ENCODE measurements around the gene RPS16.

The RPS16 gene

DNA sequence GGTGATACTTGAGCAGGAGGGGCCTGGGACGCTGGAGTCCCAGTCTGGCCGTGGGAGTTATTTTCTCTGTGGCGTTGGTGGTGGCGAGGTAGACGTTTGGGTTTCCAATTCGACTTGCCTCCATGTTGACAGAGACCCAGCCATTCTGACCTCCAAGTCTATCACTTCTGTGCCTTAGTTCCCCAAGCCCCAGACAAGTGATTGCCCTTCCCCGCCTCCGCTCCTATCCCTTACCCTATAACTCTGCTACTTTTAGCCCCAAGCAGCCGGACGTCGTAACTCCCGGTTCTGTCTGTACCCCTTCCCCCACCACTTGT lies 45.4 kb upstream of the RPS16 start (continued):
- TF ChIP-seq ZNF248 (tag by site-specific recombination; IDR thresholded peaks at IDR 0.05) (0 out of 2 replicates have a peak, but pooled peaks have one; percentile 22), ZNF175 (tag by site-specific recombination; IDR thresholded peaks at IDR 0.05) (no peak), KLF9 (tag by site-specific recombination; IDR thresholded peaks at IDR 0.05; ENCODE audit: low read depth) (no peak), ZNF76 (tag by site-specific recombination; IDR thresholded peaks at IDR 0.05; ENCODE audit: borderline replicate concordance, low read depth) (no peak), RBAK (tag by site-specific recombination; IDR thresholded peaks at IDR 0.05) (no peak), KLF8 (tag by site-specific recombination; IDR thresholded peaks at IDR 0.05) (no peak), ZFP69B (tag by site-specific recombination; IDR thresholded peaks at IDR 0.05) (no peak), ZNF155 (tag by site-specific recombination; IDR thresholded peaks at IDR 0.05) (no peak), ZNF549 (tag by site-specific recombination; IDR thresholded peaks at IDR 0.05) (no peak), ZNF571 (tag by site-specific recombination; IDR thresholded peaks at IDR 0.05) (no peak), BCL11B (tag by site-specific recombination; IDR thresholded peaks at IDR 0.05; ENCODE audit: low read depth) (0 out of 2 replicates have a peak, but pooled peaks have one; percentile 62), ZNF621 (tag by site-specific recombination; IDR thresholded peaks at IDR 0.05) (no peak), ZBTB7A (tag by site-specific recombination; IDR thresholded peaks at IDR 0.05; ENCODE audit: low read depth) (no peak), ZIC2 (tag by site-specific recombination; IDR thresholded peaks at IDR 0.05) (no peak), SP2 (tag by site-specific recombination; IDR thresholded peaks at IDR 0.05) (no peak), ZNF426 (tag by site-specific recombination; IDR thresholded peaks at IDR 0.05) (no peak), ZNF324 (tag by site-specific recombination; IDR thresholded peaks at IDR 0.05) (no peak), ZBTB48 (tag by site-specific recombination; IDR thresholded peaks at IDR 0.05) (peak; percentile 52), EGR2 (tag by site-specific recombination; IDR thresholded peaks at IDR 0.05; ENCODE audit: low read depth) (peak; percentile 3; the same call in 1 of the 2 replicates), ZNF416 (tag by site-specific recombination; IDR thresholded peaks at IDR 0.05) (no peak), YY1 (tag by site-specific recombination; IDR thresholded peaks at IDR 0.05) (no peak), ZNF830 (tag by site-specific recombination; IDR thresholded peaks at IDR 0.05; ENCODE audit: low read depth) (no peak), ZNF394 (tag by site-specific recombination; IDR thresholded peaks at IDR 0.05; ENCODE audit: borderline replicate concordance) (no peak), ZNF221 (tag by site-specific recombination; IDR thresholded peaks at IDR 0.05; ENCODE audit: borderline replicate concordance) (no peak), ZNF37A (tag by site-specific recombination; IDR thresholded peaks at IDR 0.05) (no peak)
- TF ChIP-seq, protein P1, sequence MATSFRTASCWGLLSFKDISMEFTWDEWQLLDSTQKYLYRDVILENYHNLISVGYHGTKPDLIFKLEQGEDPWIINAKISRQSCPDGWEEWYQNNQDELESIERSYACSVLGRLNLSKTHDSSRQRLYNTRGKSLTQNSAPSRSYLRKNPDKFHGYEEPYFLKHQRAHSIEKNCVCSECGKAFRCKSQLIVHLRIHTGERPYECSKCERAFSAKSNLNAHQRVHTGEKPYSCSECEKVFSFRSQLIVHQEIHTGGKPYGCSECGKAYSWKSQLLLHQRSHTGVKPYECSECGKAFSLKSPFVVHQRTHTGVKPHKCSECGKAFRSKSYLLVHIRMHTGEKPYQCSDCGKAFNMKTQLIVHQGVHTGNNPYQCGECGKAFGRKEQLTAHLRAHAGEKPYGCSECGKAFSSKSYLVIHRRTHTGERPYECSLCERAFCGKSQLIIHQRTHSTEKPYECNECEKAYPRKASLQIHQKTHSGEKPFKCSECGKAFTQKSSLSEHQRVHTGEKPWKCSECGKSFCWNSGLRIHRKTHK (tag by site-specific recombination; IDR thresholded peaks at IDR 0.05), result no peak
- TF ChIP-seq, protein P2, sequence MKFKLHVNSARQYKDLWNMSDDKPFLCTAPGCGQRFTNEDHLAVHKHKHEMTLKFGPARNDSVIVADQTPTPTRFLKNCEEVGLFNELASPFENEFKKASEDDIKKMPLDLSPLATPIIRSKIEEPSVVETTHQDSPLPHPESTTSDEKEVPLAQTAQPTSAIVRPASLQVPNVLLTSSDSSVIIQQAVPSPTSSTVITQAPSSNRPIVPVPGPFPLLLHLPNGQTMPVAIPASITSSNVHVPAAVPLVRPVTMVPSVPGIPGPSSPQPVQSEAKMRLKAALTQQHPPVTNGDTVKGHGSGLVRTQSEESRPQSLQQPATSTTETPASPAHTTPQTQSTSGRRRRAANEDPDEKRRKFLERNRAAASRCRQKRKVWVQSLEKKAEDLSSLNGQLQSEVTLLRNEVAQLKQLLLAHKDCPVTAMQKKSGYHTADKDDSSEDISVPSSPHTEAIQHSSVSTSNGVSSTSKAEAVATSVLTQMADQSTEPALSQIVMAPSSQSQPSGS (tag by site-specific recombination; IDR thresholded peaks at IDR 0.05; ENCODE audit: low read depth), result no peak
- TF ChIP-seq, protein P3, sequence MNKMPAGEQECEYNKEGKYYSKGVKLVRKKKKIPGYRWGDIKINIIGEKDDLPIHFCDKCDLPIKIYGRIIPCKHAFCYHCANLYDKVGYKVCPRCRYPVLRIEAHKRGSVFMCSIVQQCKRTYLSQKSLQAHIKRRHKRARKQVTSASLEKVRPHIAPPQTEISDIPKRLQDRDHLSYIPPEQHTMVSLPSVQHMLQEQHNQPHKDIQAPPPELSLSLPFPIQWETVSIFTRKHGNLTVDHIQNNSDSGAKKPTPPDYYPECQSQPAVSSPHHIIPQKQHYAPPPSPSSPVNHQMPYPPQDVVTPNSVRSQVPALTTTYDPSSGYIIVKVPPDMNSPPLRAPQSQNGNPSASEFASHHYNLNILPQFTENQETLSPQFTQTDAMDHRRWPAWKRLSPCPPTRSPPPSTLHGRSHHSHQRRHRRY (tag by site-specific recombination; IDR thresholded peaks at IDR 0.05), result 0 out of 2 replicates have a peak, but pooled peaks have one; percentile 4
- TF ChIP-seq, protein P4, sequence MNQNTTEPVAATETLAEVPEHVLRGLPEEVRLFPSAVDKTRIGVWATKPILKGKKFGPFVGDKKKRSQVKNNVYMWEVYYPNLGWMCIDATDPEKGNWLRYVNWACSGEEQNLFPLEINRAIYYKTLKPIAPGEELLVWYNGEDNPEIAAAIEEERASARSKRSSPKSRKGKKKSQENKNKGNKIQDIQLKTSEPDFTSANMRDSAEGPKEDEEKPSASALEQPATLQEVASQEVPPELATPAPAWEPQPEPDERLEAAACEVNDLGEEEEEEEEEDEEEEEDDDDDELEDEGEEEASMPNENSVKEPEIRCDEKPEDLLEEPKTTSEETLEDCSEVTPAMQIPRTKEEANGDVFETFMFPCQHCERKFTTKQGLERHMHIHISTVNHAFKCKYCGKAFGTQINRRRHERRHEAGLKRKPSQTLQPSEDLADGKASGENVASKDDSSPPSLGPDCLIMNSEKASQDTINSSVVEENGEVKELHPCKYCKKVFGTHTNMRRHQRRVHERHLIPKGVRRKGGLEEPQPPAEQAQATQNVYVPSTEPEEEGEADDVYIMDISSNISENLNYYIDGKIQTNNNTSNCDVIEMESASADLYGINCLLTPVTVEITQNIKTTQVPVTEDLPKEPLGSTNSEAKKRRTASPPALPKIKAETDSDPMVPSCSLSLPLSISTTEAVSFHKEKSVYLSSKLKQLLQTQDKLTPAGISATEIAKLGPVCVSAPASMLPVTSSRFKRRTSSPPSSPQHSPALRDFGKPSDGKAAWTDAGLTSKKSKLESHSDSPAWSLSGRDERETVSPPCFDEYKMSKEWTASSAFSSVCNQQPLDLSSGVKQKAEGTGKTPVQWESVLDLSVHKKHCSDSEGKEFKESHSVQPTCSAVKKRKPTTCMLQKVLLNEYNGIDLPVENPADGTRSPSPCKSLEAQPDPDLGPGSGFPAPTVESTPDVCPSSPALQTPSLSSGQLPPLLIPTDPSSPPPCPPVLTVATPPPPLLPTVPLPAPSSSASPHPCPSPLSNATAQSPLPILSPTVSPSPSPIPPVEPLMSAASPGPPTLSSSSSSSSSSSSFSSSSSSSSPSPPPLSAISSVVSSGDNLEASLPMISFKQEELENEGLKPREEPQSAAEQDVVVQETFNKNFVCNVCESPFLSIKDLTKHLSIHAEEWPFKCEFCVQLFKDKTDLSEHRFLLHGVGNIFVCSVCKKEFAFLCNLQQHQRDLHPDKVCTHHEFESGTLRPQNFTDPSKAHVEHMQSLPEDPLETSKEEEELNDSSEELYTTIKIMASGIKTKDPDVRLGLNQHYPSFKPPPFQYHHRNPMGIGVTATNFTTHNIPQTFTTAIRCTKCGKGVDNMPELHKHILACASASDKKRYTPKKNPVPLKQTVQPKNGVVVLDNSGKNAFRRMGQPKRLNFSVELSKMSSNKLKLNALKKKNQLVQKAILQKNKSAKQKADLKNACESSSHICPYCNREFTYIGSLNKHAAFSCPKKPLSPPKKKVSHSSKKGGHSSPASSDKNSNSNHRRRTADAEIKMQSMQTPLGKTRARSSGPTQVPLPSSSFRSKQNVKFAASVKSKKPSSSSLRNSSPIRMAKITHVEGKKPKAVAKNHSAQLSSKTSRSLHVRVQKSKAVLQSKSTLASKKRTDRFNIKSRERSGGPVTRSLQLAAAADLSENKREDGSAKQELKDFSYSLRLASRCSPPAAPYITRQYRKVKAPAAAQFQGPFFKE (tag by site-specific recombination; IDR thresholded peaks at IDR 0.05; ENCODE audit: borderline replicate concordance), result no peak
- TF ChIP-seq, protein P5, sequence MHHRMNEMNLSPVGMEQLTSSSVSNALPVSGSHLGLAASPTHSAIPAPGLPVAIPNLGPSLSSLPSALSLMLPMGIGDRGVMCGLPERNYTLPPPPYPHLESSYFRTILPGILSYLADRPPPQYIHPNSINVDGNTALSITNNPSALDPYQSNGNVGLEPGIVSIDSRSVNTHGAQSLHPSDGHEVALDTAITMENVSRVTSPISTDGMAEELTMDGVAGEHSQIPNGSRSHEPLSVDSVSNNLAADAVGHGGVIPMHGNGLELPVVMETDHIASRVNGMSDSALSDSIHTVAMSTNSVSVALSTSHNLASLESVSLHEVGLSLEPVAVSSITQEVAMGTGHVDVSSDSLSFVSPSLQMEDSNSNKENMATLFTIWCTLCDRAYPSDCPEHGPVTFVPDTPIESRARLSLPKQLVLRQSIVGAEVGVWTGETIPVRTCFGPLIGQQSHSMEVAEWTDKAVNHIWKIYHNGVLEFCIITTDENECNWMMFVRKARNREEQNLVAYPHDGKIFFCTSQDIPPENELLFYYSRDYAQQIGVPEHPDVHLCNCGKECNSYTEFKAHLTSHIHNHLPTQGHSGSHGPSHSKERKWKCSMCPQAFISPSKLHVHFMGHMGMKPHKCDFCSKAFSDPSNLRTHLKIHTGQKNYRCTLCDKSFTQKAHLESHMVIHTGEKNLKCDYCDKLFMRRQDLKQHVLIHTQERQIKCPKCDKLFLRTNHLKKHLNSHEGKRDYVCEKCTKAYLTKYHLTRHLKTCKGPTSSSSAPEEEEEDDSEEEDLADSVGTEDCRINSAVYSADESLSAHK (tag by site-specific recombination; IDR thresholded peaks at IDR 0.05), result no peak
